A549 treated with RU486 at 1 μM for 4 hours (cell line): ENCODE data around the gene TTC9B. TPM values are rescaled to one million over a fixed set of nuclear protein-coding genes. Genes with fewer than 3 reads are reported as not detected.

ENCODE experiments used
- total RNA-seq: library from RNA; stranded (reverse); fragments of 200-300 nt; extraction: Qiagen RNA extraction; gene quantifications from 5 replicates; pipeline ENCODE4 v1.2.3, GENCODE V29; 2022; ENCODE audit warnings: low read depth

TTC9B gene
- total RNA-seq, result 0.14 to 0.81 TPM (median 0.51 TPM) in 5 replicates

GRCh38 chr19:40217934-40218890 lies at the start of gene TTC9B:
Gene TTC9B (minus strand): TSS chr19:40218384. CDS start chr19:40218381, 3 bp downstream.

GRCh38 chr19:40190891-40191835 lies 27.0 kb downstream of the TTC9B start, which contains the start of gene MAP3K10:
Gene MAP3K10 (plus strand): TSS chr19:40191426. CDS start chr19:40192032, 606 bp downstream.

Other genes starting within 250 kb of the TTC9B start
- gene PSMC4, start 247.2 kb downstream of the TTC9B start, total RNA-seq, result 272 to 338 TPM (median 283 TPM) in 5 replicates
- gene ZNF546, start 221.3 kb downstream of the TTC9B start, total RNA-seq, result 1.3 to 2.1 TPM (median 1.9 TPM) in 5 replicates
- 5.1 to 7.2 TPM (median 6.4 TPM) in 5 replicates for gene ZNF780B, start 162.2 kb downstream of the TTC9B start, total RNA-seq
- 27.9 to 35.3 TPM (median 29.9 TPM) in 5 replicates for gene ZNF780A, start 127.4 kb downstream of the TTC9B start, total RNA-seq
- gene MAP3K10, start 27.0 kb downstream of the TTC9B start, total RNA-seq, result 13.3 to 19.3 TPM (median 17.7 TPM) in 5 replicates
- 0.14 to 0.63 TPM (median 0.34 TPM) in 4 of 5 replicates, not detected in the other for gene CCNP, start 8.3 kb upstream of the TTC9B start, total RNA-seq
- 119 to 188 TPM (median 159 TPM) in 5 replicates for gene AKT2, start 67.0 kb upstream of the TTC9B start, total RNA-seq
- 26.1 to 33.2 TPM (median 31.8 TPM) in 5 replicates for gene C19orf47, start 130.0 kb upstream of the TTC9B start, total RNA-seq
- gene PLD3, start 130.3 kb upstream of the TTC9B start, total RNA-seq, result 235 to 282 TPM (median 255 TPM) in 5 replicates
- gene HIPK4, start 171.8 kb upstream of the TTC9B start, total RNA-seq, result 0.15 to 0.32 TPM (median 0.19 TPM) in 5 replicates
- 1.2 to 1.7 TPM (median 1.3 TPM) in 5 replicates for gene PRX, start 195.0 kb upstream of the TTC9B start, total RNA-seq
- gene SERTAD1, start 207.6 kb upstream of the TTC9B start, total RNA-seq, result 24.4 to 39.2 TPM (median 32.1 TPM) in 5 replicates
- gene SERTAD3, start 226.0 kb upstream of the TTC9B start, total RNA-seq, result 37.9 to 45.3 TPM (median 38.7 TPM) in 5 replicates
- gene BLVRB, start 247.4 kb upstream of the TTC9B start, total RNA-seq, result 233 to 340 TPM (median 311 TPM) in 5 replicates
- 0.59 to 1.3 TPM (median 0.90 TPM) in 5 replicates for gene SPTBN4, start 248.6 kb upstream of the TTC9B start, total RNA-seq